Fibroblast of pulmonary artery (primary cell): ENCODE measurements around the gene GNAI3.

ENCODE experiments used
- DNase-seq: peaks from one replicate; pipeline ENCODE4 v3.0.0-alpha.2; 2010; ENCODE audit warnings: low read depth
- H3K4me3 ChIP-seq: replicated peaks from 2 replicates; pipeline ENCODE4 v1.5.1; 2011; ENCODE audit warnings: low read depth, mild to moderate bottlenecking, control low read depth, low read length, moderate library complexity
- TF ChIP-seq, protein P1 (sequence below): IDR thresholded peaks from 2 replicates; pipeline ENCODE4 v1.5.1; 2011; ENCODE audit warnings: mild to moderate bottlenecking, control low read depth, low read length, inconsistent platforms; ENCODE audit errors: missing control alignments

The GNAI3 gene

DNA sequence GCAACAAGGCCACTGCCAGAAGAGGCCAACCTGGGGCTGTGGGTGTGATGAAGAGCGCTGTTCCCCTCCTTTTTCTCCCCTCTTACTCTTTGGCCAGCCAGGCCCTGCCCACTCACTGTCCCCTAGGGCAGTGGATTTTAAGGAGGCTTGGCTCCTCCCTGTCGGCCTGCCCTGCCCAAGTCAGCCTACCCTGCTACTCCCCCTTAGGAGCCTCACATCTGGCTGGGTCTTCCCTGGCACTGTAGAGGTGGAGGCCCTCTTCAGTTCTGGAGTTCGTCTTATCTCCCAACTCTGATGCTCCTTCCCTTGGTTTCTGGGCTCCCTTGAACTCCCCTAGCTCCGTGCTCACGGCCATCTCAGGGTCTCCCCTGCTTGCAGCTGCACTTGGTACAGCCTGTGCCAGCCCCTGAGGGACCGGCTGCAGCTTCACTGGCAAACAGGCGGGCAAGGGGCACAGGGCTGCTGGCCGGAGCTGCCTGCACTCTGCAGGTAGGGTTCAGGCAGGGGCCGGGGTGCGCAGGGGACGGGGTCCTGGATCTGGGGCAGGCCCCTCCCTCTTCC lies 75.3 kb downstream of the GNAI3 start:
- DNase-seq, result no peak
- H3K4me3 ChIP-seq, result peak overlapping the region; percentile 21
- TF ChIP-seq, protein P1, sequence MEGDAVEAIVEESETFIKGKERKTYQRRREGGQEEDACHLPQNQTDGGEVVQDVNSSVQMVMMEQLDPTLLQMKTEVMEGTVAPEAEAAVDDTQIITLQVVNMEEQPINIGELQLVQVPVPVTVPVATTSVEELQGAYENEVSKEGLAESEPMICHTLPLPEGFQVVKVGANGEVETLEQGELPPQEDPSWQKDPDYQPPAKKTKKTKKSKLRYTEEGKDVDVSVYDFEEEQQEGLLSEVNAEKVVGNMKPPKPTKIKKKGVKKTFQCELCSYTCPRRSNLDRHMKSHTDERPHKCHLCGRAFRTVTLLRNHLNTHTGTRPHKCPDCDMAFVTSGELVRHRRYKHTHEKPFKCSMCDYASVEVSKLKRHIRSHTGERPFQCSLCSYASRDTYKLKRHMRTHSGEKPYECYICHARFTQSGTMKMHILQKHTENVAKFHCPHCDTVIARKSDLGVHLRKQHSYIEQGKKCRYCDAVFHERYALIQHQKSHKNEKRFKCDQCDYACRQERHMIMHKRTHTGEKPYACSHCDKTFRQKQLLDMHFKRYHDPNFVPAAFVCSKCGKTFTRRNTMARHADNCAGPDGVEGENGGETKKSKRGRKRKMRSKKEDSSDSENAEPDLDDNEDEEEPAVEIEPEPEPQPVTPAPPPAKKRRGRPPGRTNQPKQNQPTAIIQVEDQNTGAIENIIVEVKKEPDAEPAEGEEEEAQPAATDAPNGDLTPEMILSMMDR, result no peak

DNA sequence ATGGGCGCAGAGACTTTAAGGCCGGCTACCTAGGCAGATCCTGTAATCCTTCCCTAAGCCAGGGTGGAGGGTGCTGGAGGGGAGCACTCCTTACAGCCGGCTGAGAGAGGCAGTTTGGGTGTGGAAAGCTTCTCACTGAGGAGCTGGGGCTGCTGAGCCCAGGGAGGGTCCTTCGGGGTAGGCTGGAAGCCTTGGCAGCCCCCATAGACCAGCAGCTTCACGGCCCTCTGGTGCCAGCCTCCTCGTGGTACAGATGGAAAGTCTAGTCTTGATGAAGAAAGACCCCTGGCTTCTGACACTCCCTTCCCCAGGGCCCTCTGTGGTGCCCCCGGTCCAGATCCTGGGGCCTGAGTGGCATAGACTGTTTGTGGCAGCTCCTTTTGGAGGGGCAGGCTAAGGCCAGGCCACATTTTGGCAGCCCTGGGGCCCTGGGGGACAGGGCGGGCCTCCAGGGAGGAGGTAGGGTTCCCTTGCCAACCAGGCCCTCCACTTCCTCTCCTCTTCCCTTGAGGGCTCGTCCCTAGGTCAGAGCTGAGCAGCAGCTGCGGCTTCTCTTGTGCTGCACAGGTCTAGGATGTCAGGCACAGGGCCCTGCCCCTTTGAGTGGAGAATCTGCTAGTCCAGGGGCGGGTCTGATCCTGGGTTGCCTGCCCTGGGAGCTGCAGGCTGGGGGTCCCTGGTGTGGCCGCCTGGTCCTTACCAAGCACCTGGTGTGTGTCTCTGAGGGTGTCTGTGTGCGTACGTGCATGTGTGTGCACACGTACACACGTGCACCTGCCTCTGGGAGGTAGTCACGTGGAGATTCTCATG lies 76.0 kb downstream of the GNAI3 start:
- TF ChIP-seq, protein P1, result no peak
- DNase-seq, result no peak
- peak overlapping the region; percentile 21 for H3K4me3 ChIP-seq

DNA sequence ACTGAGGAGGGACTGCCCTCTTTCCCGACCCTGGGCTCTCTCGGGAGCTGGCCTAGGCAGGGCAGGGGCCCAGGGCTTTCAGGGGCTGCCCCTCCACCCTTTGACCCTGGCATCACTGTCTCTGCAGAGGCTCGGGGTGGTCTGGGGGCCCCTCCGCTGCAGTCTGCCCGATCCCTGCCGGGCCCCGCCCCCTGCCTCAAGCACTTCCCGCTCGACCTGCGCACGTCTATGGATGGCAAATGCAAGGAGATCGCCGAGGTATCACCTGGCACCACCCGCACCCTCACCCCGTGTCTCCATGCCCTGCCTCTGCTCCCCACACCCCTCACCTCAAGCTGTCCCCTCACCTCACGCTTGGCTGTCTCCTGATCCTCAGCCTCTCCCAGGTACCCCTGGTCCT lies 76.8 kb downstream of the GNAI3 start:
- no peak for DNase-seq
- no peak overlapping the region for H3K4me3 ChIP-seq

DNA sequence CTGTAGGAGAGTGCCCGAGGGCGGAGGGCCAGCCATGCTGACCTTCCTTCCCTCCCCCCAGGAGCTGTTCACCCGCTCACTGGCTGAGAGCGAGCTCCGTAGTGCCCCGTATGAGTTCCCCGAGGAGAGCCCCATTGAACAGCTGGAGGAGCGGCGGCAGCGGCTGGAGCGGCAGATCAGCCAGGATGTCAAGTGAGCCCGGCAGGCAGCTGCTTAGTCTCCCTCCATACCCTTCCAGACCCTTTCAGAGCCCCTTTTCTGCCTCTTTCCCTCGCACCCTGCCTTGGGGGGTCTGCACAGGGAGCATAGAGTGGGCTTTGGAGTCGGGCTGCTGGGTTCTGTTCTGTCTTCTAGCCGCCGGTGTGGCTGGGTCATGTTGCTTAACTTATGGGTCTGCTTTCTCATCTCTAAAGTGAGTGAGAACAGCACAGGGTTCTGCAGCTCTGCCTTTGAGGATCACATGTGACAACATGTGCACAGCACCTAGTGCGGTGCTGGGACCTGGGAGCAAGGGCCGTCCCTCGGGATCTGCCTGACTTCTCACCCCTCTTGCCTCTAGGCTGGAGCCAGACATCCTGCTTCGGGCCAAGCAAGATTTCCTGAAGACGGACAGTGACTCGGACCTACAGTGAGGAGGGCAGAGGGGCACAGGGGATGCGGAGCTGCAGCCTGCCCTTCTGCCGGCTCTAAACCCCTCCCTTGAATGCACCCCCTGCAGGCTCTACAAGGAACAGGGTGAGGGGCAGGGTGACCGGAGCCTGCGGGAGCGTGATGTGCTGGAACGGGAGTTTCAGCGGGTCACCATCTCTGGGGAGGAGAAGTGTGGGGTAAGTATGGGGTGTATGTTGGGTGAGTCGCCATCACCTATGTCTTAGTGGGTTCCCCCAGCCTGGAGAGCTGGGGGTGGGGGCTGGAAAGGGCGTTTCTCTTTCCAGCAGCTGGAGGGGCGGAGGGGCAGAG lies 77.5 kb downstream of the GNAI3 start:
- no peak for DNase-seq
- TF ChIP-seq, protein P1, result no peak
- no peak overlapping the region for H3K4me3 ChIP-seq

More for the DNA sequence above, 76.8 kb downstream of the GNAI3 start:
- TF ChIP-seq, protein P1, result no peak

DNA sequence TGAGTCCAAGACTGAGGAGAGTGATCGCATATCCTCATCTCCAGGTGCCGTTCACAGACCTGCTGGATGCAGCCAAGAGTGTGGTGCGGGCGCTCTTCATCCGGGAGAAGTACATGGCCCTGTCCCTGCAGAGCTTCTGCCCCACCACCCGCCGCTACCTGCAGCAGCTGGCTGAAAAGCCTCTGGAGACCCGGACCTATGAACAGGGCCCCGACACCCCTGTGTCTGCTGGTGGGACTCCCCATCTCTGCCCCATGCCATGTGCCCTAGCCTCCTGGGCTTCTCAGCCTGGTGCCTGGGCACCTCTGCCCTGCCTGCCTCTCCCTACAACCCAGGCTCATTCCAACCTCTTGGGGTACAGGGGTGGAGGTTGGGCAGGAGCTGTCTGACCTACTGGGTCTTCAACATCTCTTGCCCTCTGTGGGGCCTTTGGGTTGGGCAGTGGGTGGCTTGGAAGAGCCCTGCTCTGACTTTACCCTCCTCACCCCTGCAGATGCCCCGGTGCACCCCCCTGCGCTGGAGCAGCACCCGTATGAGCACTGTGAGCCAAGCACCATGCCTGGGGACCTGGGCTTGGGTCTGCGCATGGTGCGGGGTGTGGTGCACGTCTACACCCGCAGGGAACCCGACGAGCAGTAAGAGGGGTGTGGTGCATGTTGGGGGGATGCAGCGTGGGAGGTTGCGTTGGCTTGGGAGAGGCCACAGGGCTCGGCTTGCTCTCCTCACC lies 78.4 kb downstream of the GNAI3 start:
- no peak for DNase-seq
- TF ChIP-seq, protein P1, result no peak
- no peak overlapping the region for H3K4me3 ChIP-seq

DNA sequence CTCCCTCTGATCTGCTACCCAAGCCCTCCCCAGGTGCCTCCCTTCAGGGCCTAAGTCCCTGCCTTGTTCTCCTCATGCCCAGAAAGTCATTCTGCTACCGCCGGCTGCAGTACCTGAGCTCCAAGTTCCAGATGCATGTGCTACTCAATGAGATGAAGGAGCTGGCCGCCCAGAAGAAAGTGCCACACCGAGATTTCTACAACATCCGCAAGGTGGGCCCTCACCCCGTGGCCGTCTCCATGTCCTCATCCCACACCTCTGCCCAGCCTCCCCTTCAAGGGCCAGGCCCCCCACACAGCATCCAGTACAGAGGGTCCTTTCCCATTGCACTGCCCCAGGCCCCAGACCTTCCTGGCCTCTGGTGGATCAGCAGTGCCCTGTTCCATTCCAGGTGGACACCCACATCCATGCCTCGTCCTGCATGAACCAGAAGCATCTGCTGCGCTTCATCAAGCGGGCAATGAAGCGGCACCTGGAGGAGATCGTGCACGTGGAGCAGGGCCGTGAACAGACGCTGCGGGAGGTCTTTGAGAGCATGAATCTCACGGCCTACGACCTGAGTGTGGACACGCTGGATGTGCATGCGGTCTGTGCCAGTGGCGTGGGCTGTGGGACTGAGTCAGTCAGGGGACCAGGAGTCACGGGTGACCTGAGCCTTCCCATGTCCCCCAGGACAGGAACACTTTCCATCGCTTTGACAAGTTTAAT lies 79.4 kb downstream of the GNAI3 start:
- DNase-seq, result no peak
- TF ChIP-seq, protein P1, result no peak
- no peak overlapping the region for H3K4me3 ChIP-seq
